ENCODE results near the gene FEN1. TPM values are rescaled to one million over a fixed set of nuclear protein-coding genes. Genes with fewer than 3 reads are reported as not detected.
A peak's percentile ranks its signal among the peaks of the same experiment; 100 is the strongest.

The FEN1 gene
- polyA plus RNA-seq, 3 donors = 3.5 to 6.4 (median 4.3) TPM

GRCh38 chr11:61841636-61842527 is 49.2 kb downstream of the FEN1 start:
- no peaks in the 10 kb centered on the region for H4K20me1 ChIP-seq (ENCODE audit: insufficient read depth, low read length)
- no peak overlapping the region for H3K9ac ChIP-seq (ENCODE audit: insufficient read depth, low read length, poor library complexity, severe bottlenecking)
- Mint-ChIP-seq H3K27me3 (ENCODE audit: low read depth in 3 of 3) (peaks cover 0 to 5% (median 3%) of the 10 kb centered on the region in 3 donors), H3K36me3 (peaks cover 35 to 89% of the 10 kb centered on the region in 2 donors), H3K4me1 (no peaks in the 10 kb centered on the region), H3K4me3 (no peak overlapping the region), H3K27ac (peak overlapping the region in 1 of 7 donors; percentile 13), H3K9me3 (no peaks in the 10 kb centered on the region)
- no peak overlapping the region for H3K4me3 ChIP-seq (replicated peaks in 1 of 3; ENCODE audit: low read depth in 2 of 3, low read length in 3 of 3)
- H3K36me3 ChIP-seq (replicated peaks in 1 of 2; ENCODE audit: control insufficient read depth in 1 of 2, insufficient read depth in 2 of 2, low read length in 2 of 2) = peaks cover 12 to 41% of the 10 kb centered on the region in 2 donors
- 98% methylated on average over 8 of the region's 12 CpGs for WGBS (ENCODE audit: insufficient coverage)
- H3K79me2 ChIP-seq (ENCODE audit: insufficient read depth, low read length) = no peaks in the 10 kb centered on the region
- no peak overlapping the region for H3K27ac ChIP-seq (ENCODE audit: low read depth in 1 of 2, low read length in 2 of 2)
- H3K4me1 ChIP-seq (ENCODE audit: control insufficient read depth in 1 of 2, insufficient read depth in 2 of 2, low read length in 2 of 2) = no peaks in the 10 kb centered on the region
- no peaks in the 10 kb centered on the region for H3K27me3 ChIP-seq (ENCODE audit: control insufficient read depth in 2 of 2, insufficient read depth in 2 of 2, low read length in 2 of 2)
- TF ChIP-seq CTCF (IDR thresholded peaks at IDR 0.05) = no peak
- no peak for DNase-seq
- H2AFZ ChIP-seq (ENCODE audit: insufficient read depth, low read depth, low read length, poor library complexity, severe bottlenecking) = no peak overlapping the region
- H3K9me3 ChIP-seq (replicated peaks in 1 of 2; ENCODE audit: control insufficient read depth in 1 of 2, insufficient read depth in 1 of 2, low read length in 2 of 2) = no peaks in the 10 kb centered on the region
- intact Hi-C loops (cut with micrococcal nuclease) = no loop called here
- no peak overlapping the region for H3K4me2 ChIP-seq (replicated peaks; ENCODE audit: extremely low read depth, low read length, poor library complexity, severe bottlenecking)

GRCh38 chr11:61842528-61842820 is 49.8 kb downstream of the FEN1 start:
- intact Hi-C loops (cut with micrococcal nuclease) = no loop called here
- no peak overlapping the region for H2AFZ ChIP-seq (ENCODE audit: insufficient read depth, low read depth, low read length, poor library complexity, severe bottlenecking)
- peaks cover 12 to 46% of the 10 kb centered on the region in 2 donors for H3K36me3 ChIP-seq (replicated peaks in 1 of 2; ENCODE audit: control insufficient read depth in 1 of 2, insufficient read depth in 2 of 2, low read length in 2 of 2)
- H4K20me1 ChIP-seq (ENCODE audit: insufficient read depth, low read length) = no peaks in the 10 kb centered on the region
- TF ChIP-seq CTCF (IDR thresholded peaks at IDR 0.05) = no peak
- Mint-ChIP-seq H3K36me3 (peaks cover 36 to 92% of the 10 kb centered on the region in 2 donors), H3K9me3 (no peaks in the 10 kb centered on the region), H3K4me3 (no peak overlapping the region), H3K27me3 (ENCODE audit: low read depth in 3 of 3) (peaks cover 0 to 5% (median 3%) of the 10 kb centered on the region in 3 donors), H3K4me1 (no peaks in the 10 kb centered on the region), H3K27ac (no peak overlapping the region)
- H3K79me2 ChIP-seq (ENCODE audit: insufficient read depth, low read length) = no peaks in the 10 kb centered on the region
- H3K9ac ChIP-seq (ENCODE audit: insufficient read depth, low read length, poor library complexity, severe bottlenecking) = no peak overlapping the region
- WGBS (ENCODE audit: insufficient coverage) = 95% methylated on average over 7 of the region's 7 CpGs
- no peak overlapping the region for H3K4me2 ChIP-seq (replicated peaks; ENCODE audit: extremely low read depth, low read length, poor library complexity, severe bottlenecking)
- H3K9me3 ChIP-seq (replicated peaks in 1 of 2; ENCODE audit: control insufficient read depth in 1 of 2, insufficient read depth in 1 of 2, low read length in 2 of 2) = no peaks in the 10 kb centered on the region
- no peak for DNase-seq
- H3K4me1 ChIP-seq (ENCODE audit: control insufficient read depth in 1 of 2, insufficient read depth in 2 of 2, low read length in 2 of 2) = no peaks in the 10 kb centered on the region
- H3K27me3 ChIP-seq (ENCODE audit: control insufficient read depth in 2 of 2, insufficient read depth in 2 of 2, low read length in 2 of 2) = no peaks in the 10 kb centered on the region
- no peak overlapping the region for H3K4me3 ChIP-seq (replicated peaks in 1 of 3; ENCODE audit: low read depth in 2 of 3, low read length in 3 of 3)
- H3K27ac ChIP-seq (ENCODE audit: low read depth in 1 of 2, low read length in 2 of 2) = no peak overlapping the region

Data from CD14-positive monocyte (primary cell).